Naive thymus-derived CD8-positive, alpha-beta T cell (primary cell): ENCODE results near the gene WSCD1. TPM values are rescaled to one million over a fixed set of nuclear protein-coding genes. Genes with fewer than 3 reads are reported as not detected.

ENCODE experiments used
- ATAC-seq, 2 donors: fragments of 150-1000 bp; cut with Tn5 transposase in 1 of 2; sonication (Bioruptor Pico), chemical (Tn5 transposase) in 1 of 2; 1 replicate in 1 of 2; 2 replicates in 1 of 2; pipeline ENCODE4 v1.10.0; 2021; ENCODE audit warnings: mild to moderate bottlenecking in 2 of 2, moderate library complexity in 2 of 2
- POLR2A ChIA-PET: fragments of 350-600 bp; sonication (Branson Sonifier 250); formaldehyde crosslinking; loops from one replicate; lab custom pipeline; 2021; ENCODE audit warnings: antibody characterized with exemption; lab: Charles Lee
- DNase-seq, 10 donors: peaks; one replicate each; pipeline versions ENCODE4 v3.0.0 to v3.0.0-alpha.2; 2020 to 2022
- H3K27ac Mint-ChIP-seq, 10 donors: one replicate each; pipeline ENCODE4 v1.8.0; 2020 to 2022; ENCODE audit warnings: mild to moderate bottlenecking in 10 of 10, mixed read lengths in 10 of 10, moderate library complexity in 4 of 10, inconsistent platforms in 1 of 10
- H3K27me3 Mint-ChIP-seq, 5 donors: one replicate each; pipeline ENCODE4 v1.8.0; 2021 to 2022; ENCODE audit warnings: mixed read lengths in 5 of 5
- H3K36me3 Mint-ChIP-seq, 3 donors: one replicate each; pipeline ENCODE4 v1.8.0; 2020 to 2022; ENCODE audit warnings: mixed read lengths in 3 of 3, mild to moderate bottlenecking in 2 of 3, inconsistent platforms in 1 of 3
- H3K4me1 Mint-ChIP-seq, 4 donors: one replicate each; pipeline ENCODE4 v1.8.0; 2021 to 2022; ENCODE audit warnings: mixed read lengths in 4 of 4
- H3K4me3 Mint-ChIP-seq, 10 donors: one replicate each; pipeline ENCODE4 v1.8.0; 2020 to 2022; ENCODE audit warnings: mild to moderate bottlenecking in 10 of 10, mixed read lengths in 10 of 10, moderate library complexity in 6 of 10, inconsistent platforms in 1 of 10
- H3K9me3 Mint-ChIP-seq, 9 donors: one replicate each; pipeline ENCODE4 v1.8.0; 2020 to 2022; ENCODE audit warnings: mixed read lengths in 9 of 9, mild to moderate bottlenecking in 3 of 9, inconsistent platforms in 1 of 9, moderate library complexity in 1 of 9
- polyA plus RNA-seq, 3 donors: library from polyadenylated mRNA; unstranded; fragments of 300-500 nt; fragmentation: Illumina TruSeq; gene quantifications; one replicate each; pipeline ENCODE4 v1.2.3, GENCODE V29; 2021
- total RNA-seq, 8 experiments: library from RNA in 2 of 8; stranded (reverse) in 2 of 8; gene quantifications; one replicate each; pipeline ENCODE4 v1.2.3 and lab custom pipeline; 2021 to 2026

Gene WSCD1
- total and polyA plus RNA-seq, 5 experiments from 2014 or later, result not detected

- Mint-ChIP-seq H3K4me1 (no peaks in the 10 kb centered on the region), H3K9me3 (no peaks in the 10 kb centered on the region), H3K27me3 (peaks cover 10 to 33% (median 24%) of the 10 kb centered on the region in 5 donors), H3K36me3 (no peaks in the 10 kb centered on the region), H3K27ac (no peak overlapping the region), H3K4me3 (no peak overlapping the region)
- POLR2A ChIA-PET, result no interaction called here
- DNase-seq (no peak), ATAC-seq (no peak)
Measured at GRCh38 chr17:6135236-6135635, 65.1 kb downstream of the WSCD1 start.

GRCh38 chr17:6135996-6136395 is 65.8 kb downstream of the WSCD1 start:
- POLR2A ChIA-PET, result no interaction called here
- Mint-ChIP-seq H3K4me1 (no peaks in the 10 kb centered on the region), H3K4me3 (no peak overlapping the region), H3K27ac (no peak overlapping the region), H3K27me3 (peaks cover 10 to 33% (median 24%) of the 10 kb centered on the region in 5 donors), H3K9me3 (no peaks in the 10 kb centered on the region), H3K36me3 (no peaks in the 10 kb centered on the region)
- ATAC-seq (no peak), DNase-seq (no peak)

- H3K4me1 Mint-ChIP-seq, result no peaks in the 10 kb centered on the region
- DNase-seq, result no peak
- POLR2A ChIA-PET, result no interaction called here
- no peak overlapping the region for H3K27ac Mint-ChIP-seq
- no peaks in the 10 kb centered on the region for H3K36me3 Mint-ChIP-seq
- ATAC-seq, result no peak
- H3K4me3 Mint-ChIP-seq, result no peak overlapping the region
- peaks cover 10 to 28% (median 16%) of the 10 kb centered on the region in 5 donors for H3K27me3 Mint-ChIP-seq
- no peaks in the 10 kb centered on the region for H3K9me3 Mint-ChIP-seq
Measured at GRCh38 chr17:6137716-6138502, 67.7 kb downstream of the WSCD1 start.

- Mint-ChIP-seq H3K27me3 (peaks cover 9 to 28% (median 16%) of the 10 kb centered on the region in 5 donors), H3K9me3 (peaks cover 0 to under 1% (median 0%) of the 10 kb centered on the region in 9 donors), H3K27ac (no peak overlapping the region), H3K36me3 (no peaks in the 10 kb centered on the region), H3K4me1 (no peaks in the 10 kb centered on the region), H3K4me3 (no peak overlapping the region)
- POLR2A ChIA-PET, result no interaction called here
- ATAC-seq, result no peak
- no peak for DNase-seq
Measured at GRCh38 chr17:6138761-6139446, 68.7 kb downstream of the WSCD1 start.

- no peaks in the 10 kb centered on the region for H3K4me1 Mint-ChIP-seq
- ATAC-seq (no peak), DNase-seq (no peak)
- peaks cover 9 to 28% (median 16%) of the 10 kb centered on the region in 5 donors for H3K27me3 Mint-ChIP-seq
- H3K36me3 Mint-ChIP-seq, result no peaks in the 10 kb centered on the region
- H3K9me3 Mint-ChIP-seq, result peaks cover 0 to 4% (median 0%) of the 10 kb centered on the region in 9 donors
- POLR2A ChIA-PET, result no interaction called here
- H3K4me3 Mint-ChIP-seq, result no peak overlapping the region
- no peak overlapping the region for H3K27ac Mint-ChIP-seq
Measured at GRCh38 chr17:6139447-6139832, 69.3 kb downstream of the WSCD1 start.

GRCh38 chr17:6140188-6140587 is 70.0 kb downstream of the WSCD1 start:
- Mint-ChIP-seq H3K27ac (no peak overlapping the region), H3K9me3 (peaks cover 0 to 4% (median 0%) of the 10 kb centered on the region in 9 donors), H3K36me3 (no peaks in the 10 kb centered on the region), H3K4me1 (no peaks in the 10 kb centered on the region), H3K4me3 (no peak overlapping the region), H3K27me3 (peaks cover 8 to 28% (median 16%) of the 10 kb centered on the region in 5 donors)
- DNase-seq (no peak), ATAC-seq (no peak)
- POLR2A ChIA-PET, result no interaction called here

GRCh38 chr17:6140728-6141330 is 70.7 kb downstream of the WSCD1 start:
- Mint-ChIP-seq H3K27ac (no peak overlapping the region), H3K4me3 (no peak overlapping the region), H3K4me1 (no peaks in the 10 kb centered on the region), H3K27me3 (peaks cover 8 to 28% (median 16%) of the 10 kb centered on the region in 5 donors), H3K36me3 (no peaks in the 10 kb centered on the region), H3K9me3 (peaks cover 0 to 5% (median 2%) of the 10 kb centered on the region in 9 donors)
- no peak for DNase-seq
- ATAC-seq, result no peak
- POLR2A ChIA-PET, result no interaction called here

- Mint-ChIP-seq H3K4me3 (no peak overlapping the region), H3K36me3 (no peaks in the 10 kb centered on the region), H3K4me1 (no peaks in the 10 kb centered on the region), H3K27me3 (peaks cover 5 to 26% (median 9%) of the 10 kb centered on the region in 5 donors), H3K27ac (no peak overlapping the region), H3K9me3 (peaks cover 0 to 8% (median 2%) of the 10 kb centered on the region in 9 donors)
- ATAC-seq (no peak), DNase-seq (no peak)
- POLR2A ChIA-PET, result no interaction called here
Measured at GRCh38 chr17:6142701-6143100, 72.5 kb downstream of the WSCD1 start.

- Mint-ChIP-seq H3K27ac (no peak overlapping the region), H3K4me3 (no peak overlapping the region), H3K36me3 (no peaks in the 10 kb centered on the region), H3K27me3 (peaks cover 7 to 24% (median 15%) of the 10 kb centered on the region in 5 donors), H3K4me1 (no peaks in the 10 kb centered on the region), H3K9me3 (peaks cover 0 to 8% (median 4%) of the 10 kb centered on the region in 9 donors)
- DNase-seq (no peak), ATAC-seq (no peak)
- POLR2A ChIA-PET, result no interaction called here
Measured at GRCh38 chr17:6145946-6146345, 75.8 kb downstream of the WSCD1 start.

- DNase-seq, result no peak
- H3K4me3 Mint-ChIP-seq, result no peak overlapping the region
- H3K4me1 Mint-ChIP-seq, result no peaks in the 10 kb centered on the region
Measured at GRCh38 chr17:6147042-6147441, 76.9 kb downstream of the WSCD1 start.

GRCh38 chr17:6153375-6153774 is 83.2 kb downstream of the WSCD1 start:
- ATAC-seq, result no peak
- Mint-ChIP-seq H3K36me3 (no peaks in the 10 kb centered on the region), H3K27me3 (peaks cover 9 to 21% (median 19%) of the 10 kb centered on the region in 5 donors), H3K4me3 (no peak overlapping the region), H3K4me1 (no peaks in the 10 kb centered on the region), H3K27ac (no peak overlapping the region), H3K9me3 (peaks cover 0 to 4% (median 0%) of the 10 kb centered on the region in 9 donors)
- DNase-seq, result no peak
- POLR2A ChIA-PET, result no interaction called here

More at GRCh38 chr17:6147042-6147441, 76.9 kb downstream of the WSCD1 start:
- ATAC-seq, result no peak
- POLR2A ChIA-PET, result no interaction called here
- H3K27ac Mint-ChIP-seq, result no peak overlapping the region
- peaks cover 0 to 8% (median 4%) of the 10 kb centered on the region in 9 donors for H3K9me3 Mint-ChIP-seq
- H3K27me3 Mint-ChIP-seq, result peaks cover 7 to 24% (median 15%) of the 10 kb centered on the region in 5 donors
- H3K36me3 Mint-ChIP-seq, result no peaks in the 10 kb centered on the region

GRCh38 chr17:6157716-6158115 is 87.5 kb downstream of the WSCD1 start:
- no peak overlapping the region for H3K4me3 Mint-ChIP-seq
- peaks cover 0 to 2% (median 0%) of the 10 kb centered on the region in 9 donors for H3K9me3 Mint-ChIP-seq
- H3K27me3 Mint-ChIP-seq, result peaks cover 0 to 26% (median 13%) of the 10 kb centered on the region in 5 donors
- ATAC-seq (no peak), DNase-seq (no peak)
- no peak overlapping the region for H3K27ac Mint-ChIP-seq
- POLR2A ChIA-PET, result no interaction called here
- H3K4me1 Mint-ChIP-seq, result peaks cover 0 to 2% (median 0%) of the 10 kb centered on the region in 4 donors
- H3K36me3 Mint-ChIP-seq, result no peaks in the 10 kb centered on the region
